GM18909 (cell line): ENCODE data around the gene FAM171A2.

Source experiments
- ATAC-seq: cut with Tn5 transposase; IDR thresholded peaks from one replicate; pipeline ENCODE4 v1.9.1; 2021; ENCODE audit warnings: mild to moderate bottlenecking; ENCODE audit not compliant: unreplicated experiment, poor library complexity

Gene FAM171A2

DNA sequence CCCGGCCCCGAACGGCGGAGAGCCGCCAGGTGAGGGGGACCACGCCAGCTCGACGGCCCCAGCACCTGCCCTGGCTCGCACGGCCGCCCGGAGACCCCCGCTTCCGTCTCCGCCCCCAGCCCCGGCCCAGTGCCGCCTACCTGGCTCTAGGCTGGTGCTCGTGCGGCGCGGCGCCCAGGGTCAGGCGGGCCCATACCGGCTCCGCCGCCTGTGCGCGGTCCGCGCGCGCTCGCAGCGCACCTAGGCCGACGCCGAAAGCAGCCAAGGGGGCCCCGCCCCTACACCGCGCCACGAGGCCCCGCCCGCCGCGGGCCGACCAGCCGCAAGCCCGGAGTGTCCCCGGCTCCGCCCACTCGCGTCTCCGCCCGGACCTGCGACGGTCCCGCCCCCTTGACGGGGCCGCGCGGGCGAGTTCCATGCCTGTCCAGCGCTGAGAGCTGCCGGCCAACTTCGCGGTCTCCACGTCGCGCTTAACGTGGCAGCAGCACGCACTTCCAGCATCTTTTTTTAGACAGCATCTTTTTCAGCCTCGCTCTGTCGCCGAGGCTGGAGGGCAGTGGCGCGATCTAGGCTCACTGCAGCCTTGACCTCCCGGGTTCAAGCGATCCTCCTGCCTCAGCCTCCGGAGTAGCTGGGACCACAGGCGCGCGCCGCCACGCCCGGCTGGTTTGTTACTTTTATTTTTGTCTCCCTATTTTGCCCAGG is 38.9 kb downstream of the FAM171A2 start, which contains the start of gene SLC25A39:
TSS of gene SLC25A39 (minus strand) at position 253 of the 705 bp plus-strand sequence. CDS start 1,261 bp downstream, outside the sequence.
- ATAC-seq = peak; percentile 72

DNA sequence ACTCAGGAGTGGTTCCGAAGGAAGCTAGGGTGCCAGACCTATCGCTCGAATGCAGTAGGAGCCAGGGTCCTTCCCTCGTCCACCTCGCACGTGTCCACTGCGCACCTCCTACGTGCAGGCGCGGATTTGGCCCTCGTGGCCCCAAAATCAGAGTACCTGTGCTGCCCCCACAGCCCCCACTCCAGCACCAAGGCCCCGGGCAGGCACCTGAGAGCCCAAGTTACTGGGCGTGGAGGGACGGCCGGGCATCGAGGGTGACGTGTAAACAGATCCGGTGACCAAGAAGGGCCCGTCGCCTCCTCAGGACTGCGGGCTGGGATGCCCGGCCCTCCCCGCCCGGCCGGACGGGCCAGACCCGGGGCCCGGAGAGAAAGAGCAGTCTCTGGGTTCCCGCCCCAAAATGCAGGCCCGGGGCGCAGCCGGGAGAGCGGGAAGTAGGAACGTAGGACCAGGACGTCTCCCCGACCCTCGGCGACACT is 39.5 kb downstream of the FAM171A2 start:
- peak; percentile 11 for ATAC-seq

GRCh38 chr17:44323359-44324091 is 40.1 kb downstream of the FAM171A2 start:
- no peak for ATAC-seq

DNA sequence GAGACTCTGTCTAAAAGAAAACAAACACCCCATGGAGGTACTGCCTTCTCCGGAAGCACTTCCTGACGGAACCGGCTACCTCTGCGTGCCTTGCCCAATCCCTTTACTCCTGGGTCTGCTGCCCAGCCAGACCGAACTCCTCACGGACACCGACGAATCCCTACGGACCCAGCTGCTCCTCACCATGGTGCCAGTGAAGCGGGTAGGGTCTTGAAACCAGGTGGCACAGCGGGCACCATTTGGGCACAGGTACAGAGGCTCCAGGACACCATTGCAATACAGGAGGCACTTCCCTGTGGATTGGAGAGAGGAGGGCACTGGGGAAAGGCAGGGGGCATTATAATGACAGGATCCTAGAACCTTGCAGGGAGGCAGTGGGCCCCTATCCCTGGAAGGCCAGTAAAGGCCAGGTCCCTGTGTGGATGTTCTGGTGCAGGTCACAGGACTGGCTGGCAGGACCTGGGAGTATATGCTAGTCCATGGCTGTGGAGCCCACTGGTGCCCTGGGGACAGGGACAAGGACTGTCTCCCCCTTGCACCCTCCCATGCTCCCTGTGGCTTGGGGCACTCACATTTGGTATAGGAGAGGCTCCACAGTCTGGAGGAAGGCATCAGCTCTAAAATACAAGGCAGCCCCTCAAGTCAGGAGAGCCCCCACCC is 41.3 kb downstream of the FAM171A2 start:
- no peak for ATAC-seq

GRCh38 chr17:44321246-44322120 is 42.2 kb downstream of the FAM171A2 start:
- no peak for ATAC-seq

DNA sequence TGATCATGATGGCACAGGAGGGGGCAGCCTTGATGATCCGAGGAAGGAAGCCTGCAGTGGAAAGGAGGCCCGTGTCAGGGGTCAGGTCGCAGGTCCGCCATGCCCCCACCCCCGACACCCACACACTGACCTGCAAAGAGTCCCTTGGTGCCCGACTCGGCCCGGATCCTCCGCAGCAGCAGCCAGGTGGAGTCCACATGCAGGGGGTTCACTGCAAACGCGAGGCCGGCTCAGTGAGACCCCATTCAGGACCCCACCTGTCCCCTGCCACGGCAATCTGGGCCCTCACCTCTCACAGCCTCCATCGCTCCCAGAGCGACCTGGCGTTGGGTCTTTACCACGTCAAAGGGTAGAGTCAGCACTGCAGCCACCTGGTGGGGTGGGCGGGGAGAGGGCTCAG is 43.6 kb downstream of the FAM171A2 start:
- no peak for ATAC-seq

DNA sequence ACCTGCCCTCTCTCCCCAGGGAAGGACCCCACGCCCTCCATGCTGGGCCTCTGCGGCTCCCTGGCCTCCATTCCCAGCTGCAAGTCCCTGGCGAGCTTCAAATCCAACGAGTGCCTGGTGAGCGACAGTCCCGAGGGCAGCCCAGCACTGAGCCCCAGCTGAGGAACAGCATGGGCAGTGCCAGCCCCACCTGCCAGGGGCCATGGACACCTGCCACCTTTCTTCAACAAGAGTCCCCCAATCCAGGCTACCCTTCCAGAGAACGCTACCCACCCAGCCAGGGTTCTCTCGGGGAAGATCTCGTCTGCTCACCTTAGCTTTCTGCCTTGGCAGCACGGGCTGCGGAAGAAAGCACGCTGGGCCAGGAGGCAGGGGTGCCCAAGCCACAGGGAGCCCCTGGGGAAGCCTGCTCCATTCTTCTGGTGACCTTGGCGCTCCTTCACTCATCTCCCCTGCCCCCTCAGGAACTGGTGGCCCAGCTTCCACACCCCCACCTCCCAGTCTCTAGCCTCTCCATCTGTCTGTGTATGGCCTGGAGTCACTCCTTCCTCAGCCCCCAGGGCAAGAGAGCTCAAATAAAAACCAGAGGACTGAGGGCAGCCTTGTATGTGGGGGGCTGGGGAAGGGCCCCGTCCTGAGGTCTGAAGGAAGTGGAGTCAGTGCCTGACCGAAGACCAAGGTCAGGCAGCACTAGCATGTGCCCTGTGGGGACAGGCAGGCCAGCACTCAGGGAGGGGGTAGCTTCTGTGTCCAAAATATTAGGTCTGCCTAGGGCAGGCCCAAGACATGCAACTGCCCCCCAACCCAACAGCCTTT is 45.4 kb downstream of the FAM171A2 start:
- ATAC-seq = no peak

- no peak for ATAC-seq
Measured at GRCh38 chr17:44317545-44317944, 46.1 kb downstream of the FAM171A2 start.

GRCh38 chr17:44315760-44316731 is 47.6 kb downstream of the FAM171A2 start:
- ATAC-seq = no peak

GRCh38 chr17:44314869-44315661 is 48.6 kb downstream of the FAM171A2 start:
- no peak for ATAC-seq

DNA sequence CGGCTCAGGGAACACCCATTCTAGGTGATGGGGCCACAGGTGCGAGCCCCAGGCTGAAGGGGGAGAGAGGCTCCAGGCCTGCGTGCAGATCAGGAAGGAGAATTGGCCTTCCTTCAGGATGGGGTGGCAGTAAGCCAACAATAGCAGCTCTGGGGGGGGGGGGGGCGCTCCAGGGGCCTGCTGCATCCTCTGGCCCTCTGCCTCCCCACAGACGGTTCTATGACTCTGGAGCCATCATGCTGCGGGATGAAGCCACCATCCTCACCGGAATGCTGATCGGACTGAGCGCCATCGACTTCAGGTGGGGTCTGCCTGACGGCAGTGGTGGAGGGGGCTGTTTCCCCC is 49.2 kb downstream of the FAM171A2 start:
- no peak for ATAC-seq

DNA sequence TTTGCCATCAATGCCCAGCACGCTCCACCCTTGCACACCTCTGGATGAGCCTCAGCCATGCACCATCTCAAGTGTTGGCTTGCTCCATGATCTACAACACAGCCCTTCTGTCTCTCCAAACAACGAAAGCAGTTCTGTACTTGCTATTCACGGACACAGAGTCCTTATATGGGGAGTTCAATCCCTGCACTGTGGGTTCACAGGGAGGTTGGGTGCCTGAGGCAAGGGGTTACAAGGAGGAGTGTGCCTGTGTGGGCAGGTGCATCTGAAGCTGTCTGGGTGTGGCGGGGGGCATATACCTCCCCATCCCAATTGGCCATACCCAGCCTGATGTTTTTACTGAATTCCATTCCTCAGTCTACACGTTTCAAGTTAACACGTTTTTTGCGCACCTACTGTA is 49.6 kb downstream of the FAM171A2 start:
- ATAC-seq = no peak

DNA sequence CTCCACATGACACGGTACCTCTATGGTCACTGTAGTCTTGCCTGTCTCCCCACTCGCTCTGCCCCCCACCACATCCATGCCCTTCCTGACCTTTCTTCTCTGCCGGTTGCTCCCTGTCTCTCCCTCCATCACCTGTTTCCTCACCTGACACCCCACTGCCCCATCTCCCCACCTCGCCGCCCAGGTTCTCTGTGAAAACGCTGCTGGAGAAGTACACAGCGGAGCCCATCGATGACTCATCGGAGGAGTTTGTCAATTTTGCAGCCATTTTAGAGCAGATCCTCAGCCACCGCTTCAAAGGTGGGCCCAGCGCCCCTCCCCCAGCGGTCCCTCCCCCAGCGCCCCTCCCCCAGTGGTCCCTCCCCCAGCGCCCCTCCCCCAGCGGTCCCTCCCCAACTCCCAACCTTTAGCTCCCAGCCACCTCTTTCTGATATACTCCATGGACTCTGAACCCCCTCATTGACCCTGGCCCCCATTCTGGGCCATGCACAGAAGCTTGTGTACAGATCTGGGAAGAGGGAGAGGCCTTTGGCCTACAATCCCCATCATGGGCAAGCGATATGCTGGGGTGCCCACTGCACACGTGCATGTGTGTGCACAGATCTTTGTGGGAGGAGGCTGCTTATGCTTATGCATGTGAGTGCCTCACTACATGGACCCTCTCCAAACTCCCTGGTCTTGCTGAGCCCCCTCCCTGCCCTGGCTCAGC is 51.1 kb downstream of the FAM171A2 start:
- ATAC-seq = no peak

DNA sequence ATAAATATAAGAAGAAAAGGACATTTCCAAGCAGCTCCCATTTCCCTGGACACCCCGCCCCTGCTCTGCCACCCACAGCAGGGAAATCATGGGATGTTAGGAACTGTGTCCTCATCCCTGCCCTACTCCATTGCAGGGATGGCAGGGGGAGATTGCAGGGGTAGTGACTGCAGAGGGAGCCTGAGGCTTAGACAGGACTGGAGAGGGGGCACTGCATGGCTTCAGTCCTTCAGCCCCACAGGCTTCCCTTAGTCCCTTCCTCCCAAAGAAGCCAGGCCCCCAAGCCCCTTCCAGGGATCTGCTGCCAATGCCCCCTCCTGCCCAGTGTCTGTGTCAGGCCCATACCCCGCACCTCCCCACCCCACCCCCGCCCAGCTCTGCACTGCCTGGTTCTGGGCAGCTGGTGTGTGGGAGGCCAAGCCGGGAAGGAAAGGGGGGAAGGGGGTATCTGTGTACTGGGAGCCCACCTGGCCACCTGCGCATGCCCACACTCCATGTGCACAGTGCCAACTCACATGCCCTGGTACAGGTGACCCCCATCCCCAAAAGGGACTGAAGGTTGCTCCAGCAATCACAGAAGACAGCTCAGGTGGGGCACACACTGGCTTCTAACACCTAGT is 52.0 kb downstream of the FAM171A2 start:
- no peak for ATAC-seq

DNA sequence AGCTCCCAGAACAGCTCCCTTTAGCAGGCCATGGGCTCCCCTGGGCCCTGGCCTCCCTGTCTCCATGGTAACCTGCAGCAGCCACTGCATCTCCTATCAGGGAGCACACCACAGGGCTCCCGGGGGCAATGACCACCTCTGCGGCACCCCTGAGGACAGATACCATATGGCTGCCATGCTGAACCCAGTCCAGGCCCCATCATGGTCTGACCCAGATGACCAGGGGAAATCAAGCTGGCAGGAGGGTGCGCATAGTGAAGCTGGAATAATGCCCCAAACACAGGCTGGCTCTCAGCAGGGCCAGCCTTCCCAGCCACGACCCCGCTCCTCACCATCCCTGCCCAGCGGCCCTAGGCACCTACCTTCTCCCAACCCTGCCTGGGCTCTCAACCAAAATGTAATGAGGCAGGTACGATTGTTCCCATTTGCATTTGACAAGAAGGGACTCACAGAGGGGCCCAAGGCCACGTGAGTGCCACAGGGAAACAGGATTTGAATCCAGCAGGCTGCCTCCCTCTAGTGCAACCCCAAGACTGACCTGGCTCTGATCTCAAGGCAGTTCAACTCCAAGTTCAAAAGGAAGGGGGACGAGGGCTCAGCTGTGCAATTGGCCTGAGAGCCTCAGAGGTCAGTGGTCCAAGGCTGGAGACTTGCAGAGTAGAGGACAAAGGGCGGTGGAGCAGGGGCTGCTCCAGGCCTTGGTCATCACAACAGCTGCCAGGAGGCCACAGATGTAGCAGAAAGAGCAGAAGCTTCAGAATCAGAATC is 52.9 kb downstream of the FAM171A2 start:
- no peak for ATAC-seq

GRCh38 chr17:44310188-44310587 is 53.5 kb downstream of the FAM171A2 start:
- no peak for ATAC-seq
